K562 (cell line): Measurements from ENCODE around the gene ARHGAP30. TPM values are rescaled to one million over a fixed set of nuclear protein-coding genes. Genes with fewer than 3 reads are reported as not detected.

ENCODE experiments used
- ATF6 ChIP-seq: sonication (generic); formaldehyde crosslinking; IDR thresholded peaks from 2 replicates; pipeline ENCODE4 v1.4.0; 2020; ENCODE audit warnings: mild to moderate bottlenecking, missing genetic modification reagents
- CAMTA2 ChIP-seq: fragments of 250-450 bp; sonication (Bioruptor Pico); conservative IDR thresholded peaks from 2 replicates; pipeline ENCODE4 v1.5.1; 2022
- ID3 ChIP-seq, 2 experiments: fragments of 250-450 bp in 1 of 2; fragments of 450-650 bp in 1 of 2; sonication (Bioruptor Pico) in 1 of 2; IDR thresholded peaks; 2 replicates each; pipeline versions ENCODE4 v1.6.1 to v1.8.0; 2016 to 2021; ENCODE audit warnings: mild to moderate bottlenecking in 2 of 2, moderate library complexity in 2 of 2, missing compliant biosample characterization in 1 of 2, missing genetic modification characterization in 1 of 2
- KLF10 ChIP-seq: fragments of 250-450 bp; sonication (Bioruptor Pico); IDR thresholded peaks from 2 replicates; pipeline ENCODE4 v1.6.1; 2021; ENCODE audit warnings: matching md5 sums
- NR2C1 ChIP-seq, 2 experiments: fragments of 450-650 bp; IDR thresholded peaks; 2 replicates each; pipeline ENCODE4 v1.6.1; 2017; ENCODE audit warnings: mild to moderate bottlenecking in 2 of 2, antibody characterized with exemption in 1 of 2, inconsistent platforms in 1 of 2, missing compliant biosample characterization in 1 of 2, missing genetic modification characterization in 1 of 2
- RBM15 ChIP-seq: fragments of 200-400 bp; formaldehyde crosslinking; IDR thresholded peaks from 2 replicates; pipeline ENCODE4 v1.6.1; 2018; ENCODE audit warnings: mild to moderate bottlenecking, low read length, moderate library complexity; ENCODE audit not compliant: insufficient read depth
- RCOR1 ChIP-seq, 2 experiments: IDR thresholded peaks; 2 replicates each; pipeline ENCODE4 v1.6.1; 2012; ENCODE audit warnings: low read depth in 2 of 2, low read length in 2 of 2, borderline replicate concordance in 1 of 2, improper control_type of control experiment in 1 of 2
- TBL1XR1 ChIP-seq, 2 experiments: IDR thresholded peaks; 2 replicates each; pipeline ENCODE4 v1.6.1; 2012; ENCODE audit warnings: improper control_type of control experiment in 2 of 2, low read length in 2 of 2, mild to moderate bottlenecking in 1 of 2
- ZEB2 ChIP-seq: fragments of 450-650 bp; IDR thresholded peaks from 2 replicates; pipeline ENCODE4 v1.6.1; 2016
- ZNF143 ChIP-seq: sonication (generic); formaldehyde crosslinking; IDR thresholded peaks from 2 replicates; pipeline ENCODE4 v1.9.0; 2022; ENCODE audit warnings: mild to moderate bottlenecking, missing genetic modification reagents
- ZNF3 ChIP-seq: fragments of 250-450 bp; sonication (Bioruptor Pico); IDR thresholded peaks from 2 replicates; pipeline ENCODE4 v1.5.0; 2021; ENCODE audit warnings: mild to moderate bottlenecking, moderate library complexity
- ZNF511 ChIP-seq: sonication (generic); formaldehyde crosslinking; IDR thresholded peaks from 2 replicates; pipeline ENCODE4 v1.8.0; 2022; ENCODE audit warnings: mild to moderate bottlenecking, missing genetic modification reagents
- ZNF57 ChIP-seq: fragments of 450-650 bp; formaldehyde crosslinking; IDR thresholded peaks from 2 replicates; pipeline ENCODE4 v1.4.0; 2020; ENCODE audit warnings: mild to moderate bottlenecking, moderate library complexity
- ZNF639 ChIP-seq, 2 experiments: fragments of 200-800 bp in 1 of 2; sonication (Bioruptor generic) in 1 of 2; sonication (generic) in 1 of 2; formaldehyde crosslinking in 1 of 2; IDR thresholded peaks in 1 of 2; conservative IDR thresholded peaks in 1 of 2; 2 replicates each; pipeline versions ENCODE4 v1.5.0 to v1.6.1; 2016 to 2020; ENCODE audit warnings: missing compliant biosample characterization in 1 of 2, missing genetic modification characterization in 1 of 2, missing genetic modification reagents in 1 of 2
- ZNF668 ChIP-seq: fragments of 250-450 bp; sonication (Bioruptor Pico); IDR thresholded peaks from 2 replicates; pipeline ENCODE4 v1.8.0; 2022; ENCODE audit warnings: mild to moderate bottlenecking, inconsistent platforms
- polyA plus RNA-seq, 8 experiments: library from polyadenylated mRNA; depleted of rRNA in 4 of 8; stranded (reverse) in 5 of 8; unstranded in 3 of 8; fragments of >200 nt; fragmentation: Nextera tagmentation in 2 of 8; fragmentation: Illumina TruSeq in 1 of 8; extraction: Ambion mirVana in 2 of 8; extraction: Trizol in 1 of 8; gene quantifications; 2 replicates each; pipeline versions ENCODE4 v1.2.1 to v1.2.3, GENCODE V29; 2011 to 2014; ENCODE audit warnings: inconsistent platforms in 1 of 8, missing spikeins in 1 of 8
- total RNA-seq, 7 experiments: library from RNA; depleted of rRNA in 6 of 7; stranded (reverse); fragments of >200 nt in 6 of 7; fragmentation: Illumina TruSeq in 2 of 7; extraction: Trizol in 2 of 7; gene quantifications; 2 replicates each; pipeline versions ENCODE4 v1.2.1 to v1.2.3, GENCODE V29; 2011 to 2021; ENCODE audit warnings: low replicate concordance in 1 of 7
- TF ChIP-seq, protein P1 (sequence below): sonication (generic); formaldehyde crosslinking; IDR thresholded peaks from 2 replicates; pipeline ENCODE4 v1.8.0; 2022; ENCODE audit warnings: missing genetic modification reagents, mild to moderate bottlenecking, borderline replicate concordance
- TF ChIP-seq, protein P2 (sequence below): fragments of 150-350 bp; conservative IDR thresholded peaks from 2 replicates; pipeline ENCODE4 v1.6.1; 2014; ENCODE audit warnings: low read length

Gene ARHGAP30
- total and polyA plus RNA-seq, 9 of the 15 experiments (the other 6 are each of a cell fraction or from before 2014, with no cell fraction given): 0.01 to 0.73 (median 0.12) TPM

DNA sequence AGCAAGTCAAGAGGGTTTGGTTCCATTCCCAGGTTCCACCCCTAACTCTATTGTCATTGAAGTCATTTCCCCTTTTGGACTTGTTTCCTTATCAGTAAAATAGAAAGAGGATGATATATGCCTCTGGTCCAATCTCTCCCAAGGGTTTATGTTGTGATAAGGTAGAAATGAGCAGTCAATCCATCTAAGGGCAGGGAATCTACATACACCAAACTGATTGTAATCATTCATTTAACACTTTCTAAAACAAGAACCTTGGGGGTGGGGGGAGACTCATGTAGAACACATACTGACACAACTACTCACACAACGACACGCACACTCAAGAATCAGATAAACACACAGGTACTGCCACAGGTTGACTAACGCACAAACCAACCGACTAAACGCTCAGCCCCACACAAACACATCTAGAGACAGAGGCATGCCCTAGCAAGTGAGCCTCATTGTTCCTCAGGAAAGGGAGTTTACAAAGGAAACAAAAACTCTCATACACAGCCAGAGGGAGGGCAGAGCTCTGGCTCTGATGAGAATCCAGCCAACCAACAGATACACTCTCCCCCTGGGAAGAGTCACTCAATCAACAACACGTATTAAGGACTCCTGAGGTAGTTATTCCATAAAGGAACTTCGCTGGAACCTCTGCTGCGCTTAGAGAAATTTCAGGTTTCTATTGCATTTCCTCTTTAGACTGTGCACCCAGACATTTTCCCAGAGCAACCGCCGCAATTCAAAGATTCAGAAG lies 49.8 kb downstream of the ARHGAP30 start (continued):
- TF ChIP-seq ATF6: 0 out of 2 replicates have a peak, but pooled peaks have one; percentile 17
- no peak for TF ChIP-seq KLF10 (CRISPR knock-in tag)
- TF ChIP-seq ZEB2: peak; percentile 87
- TF ChIP-seq ZNF639 (CRISPR knock-in tag; conservative IDR thresholded peaks at IDR 0.05 in 1 of 2, IDR thresholded peaks at IDR 0.05 in 1 of 2): no peak
- no peak for TF ChIP-seq ZNF511 (CRISPR knock-in tag)
- no peak for TF ChIP-seq ID3 (CRISPR knock-in tag; IDR thresholded peaks at IDR 0.05)
- no peak for TF ChIP-seq ID3 (tag; IDR thresholded peaks at IDR 0.05)
- TF ChIP-seq, protein P1, sequence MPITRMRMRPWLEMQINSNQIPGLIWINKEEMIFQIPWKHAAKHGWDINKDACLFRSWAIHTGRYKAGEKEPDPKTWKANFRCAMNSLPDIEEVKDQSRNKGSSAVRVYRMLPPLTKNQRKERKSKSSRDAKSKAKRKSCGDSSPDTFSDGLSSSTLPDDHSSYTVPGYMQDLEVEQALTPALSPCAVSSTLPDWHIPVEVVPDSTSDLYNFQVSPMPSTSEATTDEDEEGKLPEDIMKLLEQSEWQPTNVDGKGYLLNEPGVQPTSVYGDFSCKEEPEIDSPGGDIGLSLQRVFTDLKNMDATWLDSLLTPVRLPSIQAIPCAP (CRISPR knock-in tag): no peak
- no peak for TF ChIP-seq ZNF143
- no peak for TF ChIP-seq ZNF57
- TF ChIP-seq NR2C1 (IDR thresholded peaks at IDR 0.05): 0 out of 2 replicates have a peak, but pooled peaks have one; percentile 16
- no peak for TF ChIP-seq NR2C1 (tag; IDR thresholded peaks at IDR 0.05)
- TF ChIP-seq TBL1XR1 (IDR thresholded peaks at IDR 0.05; ENCODE audit: low read length in 2 of 2): no peak
- no peak for TF ChIP-seq ZNF668 (CRISPR knock-in tag)
- peak in 1 of 2 experiments; percentile 58; a peak in 1 of 4 replicates for TF ChIP-seq RCOR1 (IDR thresholded peaks at IDR 0.05; ENCODE audit: borderline replicate concordance in 1 of 2, low read depth in 2 of 2, low read length in 2 of 2)
- TF ChIP-seq RBM15: no peak
- TF ChIP-seq CAMTA2: no peak
- TF ChIP-seq ZNF3 (CRISPR knock-in tag): no peak
- TF ChIP-seq, protein P2, sequence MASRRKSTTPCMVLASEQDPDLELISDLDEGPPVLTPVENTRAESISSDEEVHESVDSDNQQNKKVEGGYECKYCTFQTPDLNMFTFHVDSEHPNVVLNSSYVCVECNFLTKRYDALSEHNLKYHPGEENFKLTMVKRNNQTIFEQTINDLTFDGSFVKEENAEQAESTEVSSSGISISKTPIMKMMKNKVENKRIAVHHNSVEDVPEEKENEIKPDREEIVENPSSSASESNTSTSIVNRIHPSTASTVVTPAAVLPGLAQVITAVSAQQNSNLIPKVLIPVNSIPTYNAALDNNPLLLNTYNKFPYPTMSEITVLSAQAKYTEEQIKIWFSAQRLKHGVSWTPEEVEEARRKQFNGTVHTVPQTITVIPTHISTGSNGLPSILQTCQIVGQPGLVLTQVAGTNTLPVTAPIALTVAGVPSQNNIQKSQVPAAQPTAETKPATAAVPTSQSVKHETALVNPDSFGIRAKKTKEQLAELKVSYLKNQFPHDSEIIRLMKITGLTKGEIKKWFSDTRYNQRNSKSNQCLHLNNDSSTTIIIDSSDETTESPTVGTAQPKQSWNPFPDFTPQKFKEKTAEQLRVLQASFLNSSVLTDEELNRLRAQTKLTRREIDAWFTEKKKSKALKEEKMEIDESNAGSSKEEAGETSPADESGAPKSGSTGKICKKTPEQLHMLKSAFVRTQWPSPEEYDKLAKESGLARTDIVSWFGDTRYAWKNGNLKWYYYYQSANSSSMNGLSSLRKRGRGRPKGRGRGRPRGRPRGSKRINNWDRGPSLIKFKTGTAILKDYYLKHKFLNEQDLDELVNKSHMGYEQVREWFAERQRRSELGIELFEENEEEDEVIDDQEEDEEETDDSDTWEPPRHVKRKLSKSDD: no peak
